NCI-H69 (cell line): ENCODE data around the gene KRT33B.
A peak's percentile ranks its signal among the peaks of the same experiment; 100 is the strongest.
"Not testable (repeated sequence)": the region's sequence is repeated elsewhere in the genome, so short reads cannot be mapped to it uniquely, and the experiment has no call there.

Experiments used
- DNase-seq: peaks from one replicate; lab custom pipeline; 2025; lab: John Stamatoyannopoulos, UW

The KRT33B gene

GRCh38 chr17:41369713-41370112 is at the start of gene KRT33B:
Gene KRT33B (minus strand): TSS chr17:41369813. CDS start chr17:41369750, 63 bp downstream.
- no peak for DNase-seq

DNA sequence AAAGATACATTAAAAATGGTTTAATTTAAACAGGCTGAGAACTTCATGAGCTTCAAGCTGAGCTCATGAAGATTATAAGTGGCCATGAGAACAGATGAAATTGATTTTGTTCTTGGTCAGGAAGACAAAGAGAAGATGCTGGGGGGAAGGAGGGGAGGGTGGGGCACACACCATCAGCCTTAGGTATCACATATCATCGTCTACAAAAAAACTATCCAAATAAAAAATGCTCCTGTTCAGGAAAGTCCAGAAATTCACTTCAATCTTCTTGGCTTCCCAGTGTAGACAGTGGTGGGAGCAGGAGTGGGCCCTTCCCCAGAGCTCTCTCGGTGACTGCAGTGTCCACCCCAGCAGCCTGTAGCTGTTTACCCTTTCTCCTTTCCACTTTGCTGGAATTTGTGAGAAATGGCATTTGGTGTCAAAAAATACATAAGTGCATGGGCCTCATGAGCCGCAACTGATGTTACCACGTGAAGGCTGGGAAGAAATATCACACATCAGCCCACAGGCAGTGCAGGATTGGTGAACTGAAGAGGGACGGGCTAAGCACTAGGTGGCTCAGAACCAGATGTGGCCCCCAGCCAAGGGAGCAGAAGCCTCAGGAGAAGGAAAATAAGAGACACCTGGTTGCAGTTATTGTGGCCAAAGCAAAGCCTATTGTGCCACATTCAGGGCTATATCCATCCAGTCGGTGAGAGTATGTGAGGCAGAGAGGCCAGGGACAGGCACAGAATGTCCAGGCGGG is 48.7 kb upstream of the KRT33B start:
- DNase-seq, result no peak

GRCh38 chr17:41417576-41418015 is 48.0 kb upstream of the KRT33B start:
- peak; percentile 28 for DNase-seq

GRCh38 chr17:41417127-41417526 is 47.5 kb upstream of the KRT33B start:
- no peak for DNase-seq

GRCh38 chr17:41416479-41416878 is 46.9 kb upstream of the KRT33B start:
- no peak for DNase-seq

- no peak for DNase-seq
Measured at GRCh38 chr17:41415833-41416335, 46.3 kb upstream of the KRT33B start.

DNA sequence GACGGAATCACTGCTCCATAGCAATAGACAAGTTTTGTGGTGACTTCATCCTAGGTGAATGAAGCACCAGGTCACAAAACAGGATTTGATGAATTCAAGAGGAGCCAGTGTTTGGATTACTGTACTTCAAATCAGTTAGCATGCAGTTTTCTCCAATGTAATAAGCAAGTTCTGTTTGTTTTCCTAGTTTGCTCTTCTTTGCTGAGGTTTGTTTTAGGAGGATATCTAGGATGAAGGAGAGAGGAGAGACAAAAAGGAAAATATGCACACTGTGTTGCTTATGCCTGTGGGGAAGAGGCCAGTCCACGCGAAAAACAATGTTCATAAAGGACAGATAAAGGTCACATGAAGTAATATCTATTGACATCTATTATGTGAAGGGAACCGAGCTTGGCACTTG is 45.8 kb upstream of the KRT33B start:
- DNase-seq, result no peak

DNA sequence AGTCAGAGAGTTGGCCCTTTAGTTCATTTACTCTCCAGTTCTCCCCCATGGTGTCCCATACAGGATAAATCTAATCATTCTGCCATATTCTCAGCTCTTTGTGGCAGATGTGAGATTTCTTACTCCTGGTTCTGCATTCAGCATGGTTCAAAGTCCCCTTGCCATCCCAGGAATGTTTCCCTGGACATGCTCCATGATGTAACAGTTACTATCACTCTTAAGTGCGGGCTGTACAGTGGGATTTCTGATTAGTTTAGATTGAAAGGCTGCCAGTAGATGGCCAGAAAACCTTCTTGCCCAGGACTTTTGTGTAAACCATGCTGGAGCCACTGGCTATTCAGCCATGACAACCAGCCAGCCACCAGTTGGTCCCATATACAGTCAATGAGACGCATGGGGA is 44.4 kb upstream of the KRT33B start:
- DNase-seq, result no peak

DNA sequence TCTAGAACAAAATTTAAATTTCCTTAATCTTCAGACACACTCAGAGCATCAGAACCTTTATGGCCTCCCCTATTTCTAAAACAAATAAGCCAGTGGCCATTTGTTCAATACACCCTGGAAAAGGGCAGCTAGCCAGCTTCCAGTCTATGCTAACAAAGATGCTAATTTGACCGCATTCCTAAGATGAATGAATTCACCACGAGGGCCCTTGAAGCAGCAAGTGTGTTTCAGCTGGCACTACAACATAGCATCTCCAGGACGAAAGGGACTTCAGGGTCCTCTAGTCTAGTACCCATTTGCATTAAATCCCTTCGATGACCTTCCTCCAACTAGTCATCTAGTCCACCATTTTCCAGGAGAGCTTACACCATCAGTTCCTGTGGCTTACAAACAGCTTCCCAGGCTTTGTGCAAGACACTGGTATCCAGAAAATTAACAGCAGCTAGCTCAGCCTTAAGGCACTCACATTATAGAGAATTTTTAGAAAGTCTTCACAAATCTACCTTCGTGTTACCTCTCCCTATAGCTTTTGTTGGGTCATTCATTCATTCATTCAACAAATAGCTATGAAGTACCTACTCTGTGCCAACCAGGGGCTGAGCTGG is 43.8 kb upstream of the KRT33B start:
- peak; percentile 8 for DNase-seq

DNA sequence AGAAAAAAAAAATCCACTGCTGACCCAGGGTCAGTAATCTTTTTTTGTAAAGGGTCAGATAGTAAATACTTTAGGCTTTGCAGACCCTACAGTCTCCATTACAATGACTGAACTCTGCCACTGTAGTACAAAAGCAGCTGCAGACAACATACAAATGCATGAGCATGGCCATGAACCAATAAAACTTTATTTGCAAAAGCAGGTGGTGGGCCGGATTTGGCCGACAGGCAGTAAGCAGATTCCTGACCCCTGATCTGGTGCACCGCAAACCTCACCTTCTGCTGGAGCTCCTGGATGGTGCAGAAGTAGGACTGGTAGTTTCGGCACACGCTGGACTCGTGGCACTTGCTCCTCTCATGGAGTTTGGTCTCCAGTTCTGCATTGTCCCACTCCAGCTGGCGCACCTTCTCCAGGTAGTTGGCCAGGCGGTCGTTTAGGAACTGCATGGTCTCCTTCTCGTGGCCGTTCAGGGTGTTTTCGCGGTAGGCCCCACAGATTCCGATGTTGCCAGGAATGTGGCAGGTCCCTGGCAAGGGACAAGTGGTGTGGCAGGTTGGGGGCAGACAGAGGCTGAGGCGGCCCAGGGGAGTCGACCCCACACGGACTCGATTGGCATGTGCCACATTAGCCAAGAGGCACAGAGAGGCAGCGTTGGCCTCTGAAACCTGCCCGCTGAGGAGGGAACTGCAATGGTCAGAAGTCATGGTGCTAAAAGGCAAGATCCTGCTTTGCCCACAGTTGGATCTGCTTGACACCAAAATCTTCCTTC is 41.6 kb upstream of the KRT33B start:
- DNase-seq, result no peak

- no peak for DNase-seq
Measured at GRCh38 chr17:41407226-41407625, 37.6 kb upstream of the KRT33B start.

- DNase-seq, result peak; percentile 25
Measured at GRCh38 chr17:41406205-41406604, 36.6 kb upstream of the KRT33B start.

DNA sequence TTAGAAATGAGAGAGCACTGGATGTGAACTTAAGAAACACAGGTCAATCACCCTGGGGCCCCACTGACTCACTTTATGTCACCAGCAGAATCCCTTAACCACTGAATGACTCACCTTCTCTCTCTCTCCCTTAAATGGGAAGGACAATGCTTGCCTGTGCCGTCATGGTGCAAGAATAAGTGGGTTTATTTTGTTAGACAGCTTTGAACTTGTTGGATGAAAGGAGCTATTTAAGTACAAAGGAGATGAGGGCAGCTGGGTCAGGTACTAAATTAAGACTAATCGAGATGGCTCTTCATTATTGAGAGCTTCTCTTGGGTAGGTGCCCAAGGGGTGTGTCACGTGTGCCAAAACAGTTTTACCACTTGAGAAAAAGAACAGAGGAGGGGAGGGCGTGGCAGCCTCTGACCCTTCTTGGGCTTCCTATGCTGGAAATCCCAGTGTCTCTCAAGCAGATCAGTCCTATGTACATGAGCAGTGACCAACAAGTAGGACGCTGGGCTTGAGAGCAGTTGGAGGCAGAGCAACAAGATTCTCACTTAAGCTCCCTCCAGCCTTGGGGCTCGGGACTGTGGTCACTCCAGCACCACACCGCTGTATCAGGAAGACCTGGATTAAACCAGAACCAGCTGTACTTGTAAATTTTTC is 34.5 kb upstream of the KRT33B start:
- DNase-seq, result peak; percentile 72

DNA sequence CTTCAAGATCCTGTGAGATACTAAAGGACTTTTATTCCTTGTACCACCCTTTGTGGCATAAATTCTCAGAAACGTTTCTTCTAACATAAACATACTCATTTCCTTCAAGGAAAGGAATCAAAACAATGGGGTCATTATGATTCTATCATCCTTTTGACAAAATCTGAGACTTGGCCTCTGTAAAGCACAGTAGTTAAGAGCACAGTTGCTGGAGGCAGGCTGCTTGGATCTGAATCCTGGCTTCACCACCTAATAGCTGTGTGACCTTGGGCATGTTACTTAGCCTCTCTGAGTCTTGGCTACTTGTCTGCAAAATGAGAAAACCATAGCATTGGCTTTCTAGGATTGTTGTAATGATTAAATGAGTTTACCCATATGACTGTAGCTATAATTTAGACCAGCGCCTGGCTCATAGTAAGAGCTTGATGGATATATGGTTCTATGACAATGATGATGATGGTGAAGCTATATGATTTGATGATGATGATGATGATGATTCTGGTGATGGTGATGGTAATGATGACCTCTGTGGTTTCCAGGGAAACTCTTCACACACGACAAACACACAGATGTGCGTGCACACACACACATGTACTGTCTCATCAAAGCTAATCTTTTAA is 33.9 kb upstream of the KRT33B start:
- no peak for DNase-seq

DNA sequence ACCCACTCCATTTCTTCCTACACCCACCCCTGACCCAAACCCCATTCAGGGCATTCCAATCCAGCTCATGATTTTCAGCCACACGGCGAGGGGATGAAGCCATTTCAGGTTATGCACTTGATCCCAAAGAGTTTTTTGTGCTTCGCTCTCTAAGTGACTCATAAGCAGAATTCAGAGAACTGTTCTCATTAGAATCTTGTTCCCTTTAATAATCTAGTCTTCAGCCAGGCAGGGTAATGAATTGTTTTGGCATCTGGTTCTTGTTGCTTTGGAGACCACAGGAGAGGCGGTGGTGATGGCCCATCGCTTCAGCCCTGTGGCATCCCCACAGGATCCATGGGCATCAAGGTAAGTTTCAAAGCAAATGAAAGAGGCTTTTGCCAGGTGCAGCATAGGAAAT is 32.5 kb upstream of the KRT33B start:
- DNase-seq, result no peak

GRCh38 chr17:41396996-41397660 is 27.5 kb upstream of the KRT33B start, which contains the start of gene KRT31:
Gene KRT31 (minus strand): TSS chr17:41397608. CDS start chr17:41397539, 69 bp downstream.
- DNase-seq, result no peak

GRCh38 chr17:41396340-41396739 is 26.7 kb upstream of the KRT33B start:
- DNase-seq, result no peak

- DNase-seq, result no peak
Measured at GRCh38 chr17:41395611-41396010, 26.0 kb upstream of the KRT33B start.

DNA sequence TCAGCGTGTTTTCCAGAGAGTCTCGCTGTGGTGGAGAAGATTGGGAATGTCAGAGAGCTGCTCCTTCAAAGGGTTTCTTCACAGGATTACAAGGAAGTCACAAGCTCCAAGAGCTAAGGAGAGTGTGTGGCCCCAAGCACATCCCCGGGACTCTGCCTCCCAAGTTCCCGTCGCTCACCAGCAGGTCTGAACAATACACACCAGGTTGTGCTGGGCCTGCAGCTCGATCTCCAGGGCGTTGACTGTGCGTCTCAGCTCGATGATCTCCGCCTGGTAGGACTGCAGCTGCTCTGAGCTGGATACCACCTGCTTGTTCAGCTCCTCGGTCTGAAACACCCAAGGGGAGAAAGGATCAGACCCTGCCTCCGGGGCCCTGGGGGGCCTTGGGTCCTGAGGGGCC is 25.4 kb upstream of the KRT33B start:
- DNase-seq, result not testable (repeated sequence)

DNA sequence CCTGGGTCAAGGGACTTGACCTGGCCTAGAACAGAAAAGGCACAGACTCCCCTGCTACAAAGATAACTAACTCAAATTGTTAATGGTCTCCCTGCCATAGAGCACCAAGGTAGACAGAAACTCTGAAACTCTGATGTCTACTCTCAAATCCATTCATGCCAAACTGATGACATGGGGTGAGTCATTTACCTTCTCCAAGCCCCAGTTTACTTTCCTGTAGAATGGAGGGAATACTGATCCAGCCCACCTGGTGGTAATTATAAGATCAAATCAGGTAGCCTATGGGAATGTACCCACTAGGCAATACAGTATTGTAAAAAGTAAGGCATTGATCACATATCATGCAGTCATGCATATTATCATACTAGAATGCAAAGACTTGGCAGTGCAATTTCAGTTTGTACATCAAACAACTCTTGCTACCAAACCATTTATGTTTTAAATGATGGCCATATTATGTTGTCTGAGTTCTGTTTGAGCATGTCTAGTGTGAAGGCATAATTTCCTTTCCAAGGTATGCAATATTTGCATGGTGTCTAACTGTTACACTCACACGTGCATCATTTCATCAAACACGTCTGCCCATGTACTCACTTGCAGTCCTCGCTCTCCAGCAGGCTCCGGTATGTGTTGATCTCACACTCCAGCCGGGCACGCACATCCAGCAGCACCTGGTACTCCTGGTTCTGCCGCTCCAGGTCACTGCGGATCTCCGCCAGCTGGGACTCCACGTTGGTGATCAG is 24.8 kb upstream of the KRT33B start:
- DNase-seq, result no peak
